HepG2 (cell line): Measurements from ENCODE around the gene STX4. TPM values are rescaled to one million over a fixed set of nuclear protein-coding genes. Genes with fewer than 3 reads are reported as not detected.

Experiments used
- CBFB ChIP-seq: sonication (generic); formaldehyde crosslinking; IDR thresholded peaks from 2 replicates; pipeline ENCODE4 v1.4.0; 2020; ENCODE audit warnings: missing genetic modification reagents
- ELF1 ChIP-seq: sonication (generic); formaldehyde crosslinking; IDR thresholded peaks from 2 replicates; pipeline ENCODE4 v1.4.0; 2020; ENCODE audit warnings: missing genetic modification reagents
- HNRNPH1 ChIP-seq: fragments of 200-400 bp; formaldehyde crosslinking; optimal IDR thresholded peaks from 2 replicates; pipeline ENCODE3; 2017; ENCODE audit warnings: mild to moderate bottlenecking, low read depth, low read length
- LRRFIP1 ChIP-seq: sonication (generic); formaldehyde crosslinking; conservative IDR thresholded peaks from 2 replicates; pipeline ENCODE4 v1.4.0; 2020; ENCODE audit warnings: missing genetic modification reagents
- MAFG ChIP-seq: sonication (generic); formaldehyde crosslinking; IDR thresholded peaks from 2 replicates; pipeline ENCODE4 v1.5.1; 2020; ENCODE audit warnings: mild to moderate bottlenecking, missing genetic modification reagents
- PAXIP1 ChIP-seq: sonication (generic); formaldehyde crosslinking; conservative IDR thresholded peaks from 2 replicates; pipeline ENCODE4 v1.4.0; 2020; ENCODE audit warnings: mild to moderate bottlenecking, missing genetic modification reagents, moderate library complexity
- SRSF9 ChIP-seq: fragments of 200-400 bp; formaldehyde crosslinking; IDR thresholded peaks from 2 replicates; pipeline ENCODE4 v1.6.1; 2018; ENCODE audit warnings: borderline replicate concordance, mild to moderate bottlenecking, low read depth, low read length; ENCODE audit not compliant: insufficient read depth, poor library complexity, severe bottlenecking
- TMF1 ChIP-seq: sonication (generic); formaldehyde crosslinking; IDR thresholded peaks from 2 replicates; pipeline ENCODE4 v1.8.1; 2022; ENCODE audit warnings: low read depth, missing genetic modification reagents
- XBP1 ChIP-seq: sonication (generic); formaldehyde crosslinking; IDR thresholded peaks from 2 replicates; pipeline ENCODE4 v1.5.0; 2020; ENCODE audit warnings: missing genetic modification reagents
- ZBED4 ChIP-seq: sonication (generic); formaldehyde crosslinking; IDR thresholded peaks from 2 replicates; pipeline ENCODE4 v1.4.0; 2020; ENCODE audit warnings: missing genetic modification reagents, borderline replicate concordance
- ZBTB21 ChIP-seq: sonication (generic); formaldehyde crosslinking; IDR thresholded peaks from 2 replicates; pipeline ENCODE4 v1.4.0; 2020; ENCODE audit warnings: missing genetic modification reagents
- ZNF17 ChIP-seq: sonication (generic); formaldehyde crosslinking; IDR thresholded peaks from 2 replicates; pipeline ENCODE4 v1.5.0; 2020; ENCODE audit warnings: mild to moderate bottlenecking, missing genetic modification reagents
- ZNF235 ChIP-seq: sonication (generic); formaldehyde crosslinking; IDR thresholded peaks from 2 replicates; pipeline ENCODE4 v1.8.1; 2023; ENCODE audit warnings: mild to moderate bottlenecking, missing genetic modification reagents, borderline replicate concordance
- ZNF615 ChIP-seq: sonication (generic); formaldehyde crosslinking; IDR thresholded peaks from 2 replicates; pipeline ENCODE4 v1.5.0; 2020; ENCODE audit warnings: mild to moderate bottlenecking, missing genetic modification reagents, borderline replicate concordance
- ZNF772 ChIP-seq: sonication (generic); formaldehyde crosslinking; IDR thresholded peaks from 2 replicates; pipeline ENCODE4 v1.5.0; 2020; ENCODE audit warnings: mild to moderate bottlenecking, missing genetic modification reagents
- ZSCAN5A ChIP-seq: sonication (generic); formaldehyde crosslinking; IDR thresholded peaks from 2 replicates; pipeline ENCODE4 v1.8.0; 2022; ENCODE audit warnings: mild to moderate bottlenecking, missing genetic modification reagents, borderline replicate concordance
- polyA plus RNA-seq, 8 experiments: library from polyadenylated mRNA; depleted of rRNA in 3 of 8; stranded (reverse) in 7 of 8; unstranded in 1 of 8; fragments of >200 nt; fragmentation: Illumina TruSeq in 4 of 8; extraction: Trizol in 4 of 8; gene quantifications; 2 replicates each; pipeline versions ENCODE4 v1.2.1 to v1.2.3, GENCODE V29; 2011 to 2016; ENCODE audit warnings: low read depth in 4 of 8, missing spikeins in 1 of 8, mixed read lengths in 1 of 8; ENCODE audit not compliant: insufficient read depth in 1 of 8
- total RNA-seq, 5 experiments: library from RNA; depleted of rRNA; stranded (reverse); fragments of >200 nt; fragmentation: Illumina TruSeq; extraction: Trizol; gene quantifications; 2 replicates each; pipeline ENCODE4 v1.2.3, GENCODE V29; 2016; ENCODE audit warnings: low read depth in 1 of 5

Gene STX4
- total and polyA plus RNA-seq, 2 of the 13 experiments (the other 11 are each of a cell fraction or from before 2014, with no cell fraction given), result 29.2 to 34.6 TPM

GRCh38 chr16:30996985-30997724, 36.2 kb upstream of the STX4 start (continued):
- TF ChIP-seq HNRNPH1 (no peak), SRSF9 (no peak), ZNF235 (CRISPR knock-in tag) (peak; percentile 74), LRRFIP1 (no peak), TMF1 (CRISPR knock-in tag) (peak; percentile 60; the same call in 1 of the 2 replicates), XBP1 (CRISPR knock-in tag) (no peak), ZSCAN5A (CRISPR knock-in tag) (peak; percentile 70; the same call in 1 of the 2 replicates), CBFB (CRISPR knock-in tag) (peak; percentile 53; the same call in 1 of the 2 replicates), ZBTB21 (CRISPR knock-in tag) (peak; percentile 63), ZNF17 (CRISPR knock-in tag) (no peak), MAFG (CRISPR knock-in tag) (no peak), ZNF772 (CRISPR knock-in tag) (peak; percentile 83; the same call in 1 of the 2 replicates), PAXIP1 (peak; percentile 55; the same call in 1 of the 2 replicates), ZNF615 (CRISPR knock-in tag) (no peak), ELF1 (CRISPR knock-in tag) (peak; percentile 19), ZBED4 (CRISPR knock-in tag) (peak; percentile 97)
